ENCODE measurements around the gene RPL32. TPM values are rescaled to one million over a fixed set of nuclear protein-coding genes. Genes with fewer than 3 reads are reported as not detected.

RPL32 gene
- total RNA-seq, 1 experiment from 2014 or later, result 2,021 TPM

DNA sequence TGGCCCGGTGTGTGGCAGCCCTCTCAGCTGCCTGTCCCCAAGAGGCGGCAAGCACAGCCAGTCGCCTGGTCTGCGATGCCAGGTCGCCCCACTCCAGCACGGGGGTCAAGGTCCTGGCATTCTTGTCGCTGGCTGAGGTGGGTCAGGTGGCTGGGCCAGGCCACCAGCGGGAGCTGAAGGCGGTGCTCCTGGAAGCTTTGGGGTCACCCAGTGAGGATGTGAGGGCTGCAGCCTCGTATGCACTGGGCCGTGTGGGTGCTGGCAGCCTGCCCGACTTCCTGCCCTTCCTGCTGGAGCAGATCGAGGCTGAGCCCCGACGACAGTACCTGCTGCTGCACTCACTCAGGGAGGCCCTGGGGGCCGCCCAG is 24.0 kb downstream of the RPL32 start:
- Histone ChIP-seq H4K20me1 (ENCODE audit: control insufficient read depth, insufficient read depth, insufficient read length) (no peaks in the 10 kb centered on the region), H3K23me2 (ENCODE audit: insufficient read length, low read depth, low read length, poor library complexity, severe bottlenecking) (no peaks in the 10 kb centered on the region), H4K5ac (ENCODE audit: insufficient read length, low read depth, low read length) (no peak overlapping the region), H2BK120ac (ENCODE audit: low read depth, low read length, poor library complexity, severe bottlenecking) (no peak overlapping the region), H3T11ph (ENCODE audit: low read length) (no peak overlapping the region), H3K14ac (ENCODE audit: insufficient read depth, low read length) (no peak overlapping the region; the same call in 1 of the 2 replicates), H3K79me1 (ENCODE audit: insufficient read depth, low read depth, low read length, poor library complexity, severe bottlenecking) (no peaks in the 10 kb centered on the region), H2AK5ac (ENCODE audit: insufficient read length, low read length) (no peak overlapping the region), H2BK5ac (ENCODE audit: insufficient read length, low read length) (no peak overlapping the region), H2BK15ac (ENCODE audit: low read depth, low read length) (no peak overlapping the region), H3K79me2 (ENCODE audit: insufficient read depth, low read length) (no peaks in the 10 kb centered on the region), H2BK20ac (ENCODE audit: low read depth, low read length, poor library complexity, severe bottlenecking) (no peak overlapping the region), H3K56ac (ENCODE audit: insufficient read length, low read depth, low read length) (no peak overlapping the region), H3K9me3 (ENCODE audit: control insufficient read depth, low read depth, low read length) (no peaks in the 10 kb centered on the region), H3K4me1 (ENCODE audit: insufficient read depth, low read length) (no peaks in the 10 kb centered on the region), H2BK12ac (ENCODE audit: insufficient read length, low read depth, low read length) (no peak overlapping the region), H3K4me2 (ENCODE audit: insufficient read depth, insufficient read length, low read length) (no peak overlapping the region), H4K8ac (replicated peaks; ENCODE audit: insufficient read length, low read depth, low read length) (no peak overlapping the region), H3K4ac (ENCODE audit: low read depth, low read length) (no peak overlapping the region), H3K27me3 (ENCODE audit: insufficient read depth, low read length) (no peaks in the 10 kb centered on the region), H2AFZ (ENCODE audit: low read length) (no peak overlapping the region), H3K27ac (ENCODE audit: insufficient read length, low read depth, low read length) (no peak overlapping the region), H3K9ac (ENCODE audit: extremely low read depth, insufficient read length, low read length) (no peak overlapping the region), H3K23ac (ENCODE audit: insufficient read length, low read depth, low read length) (no peak overlapping the region), H3K18ac (ENCODE audit: insufficient read length, low read depth, low read length) (no peak overlapping the region), H4K91ac (ENCODE audit: insufficient read length, low read depth, low read length) (no peak overlapping the region)
- DNase-seq, result no peak
- no peak for TF ChIP-seq CTCF (conservative IDR thresholded peaks at IDR 0.05)
- Mint-ChIP-seq H3K27ac (no peak overlapping the region), H3K27me3 (ENCODE audit: low read depth) (no peaks in the 10 kb centered on the region), H3K4me3 (no peak overlapping the region), H3K4me1 (peaks cover 4 to 7% of the 10 kb centered on the region in 2 experiments; a peak in 2 of 4 replicates), H3K9me3 (no peaks in the 10 kb centered on the region), H3K36me3 (ENCODE audit: insufficient read depth in 1 of 3, low read depth in 3 of 3) (peaks cover 2 to 7% (median 4%) of the 10 kb centered on the region in 3 experiments; a peak in 4 of 7 replicates)
- no CpG with 5 or more reads among the region's 16 CpGs for WGBS (ENCODE audit: extremely low coverage, insufficient read length, low lambda C conversion rate)
